ENCODE measurements around the gene KDM3B.
"Not testable (repeated sequence)": the region's sequence is repeated elsewhere in the genome, so short reads cannot be mapped to it uniquely, and the experiment has no call there.

Gene KDM3B

GRCh38 chr5:138352071-138352721 is at the start of gene KDM3B:
Gene KDM3B (plus strand): TSS chr5:138352685. CDS start chr5:138352796, 111 bp downstream.
- in situ Hi-C loops (cut with MboI; ENCODE audit: low sequenced_read_pairs): no loop called here

DNA sequence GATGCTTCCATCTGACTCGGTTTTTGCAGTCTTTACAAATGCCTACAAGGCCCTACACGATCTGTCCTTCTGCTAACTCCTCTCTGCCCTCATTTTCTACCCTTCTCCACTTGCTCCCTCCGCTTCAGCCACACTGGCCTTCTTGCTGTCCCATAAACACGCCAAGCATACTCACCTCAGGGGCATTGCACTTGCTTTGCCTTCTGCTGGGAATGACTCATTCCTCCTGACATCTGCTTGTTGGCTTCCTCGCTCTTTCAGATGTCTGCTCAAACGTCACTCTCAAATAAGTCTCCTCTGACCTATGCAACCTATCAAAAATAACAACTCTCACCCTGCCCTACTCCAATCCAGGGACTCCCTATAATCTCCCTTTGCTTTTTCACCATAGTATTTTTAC is 49.1 kb upstream of the KDM3B start:
- in situ Hi-C loops (cut with MboI; ENCODE audit: low sequenced_read_pairs): no loop called here

- in situ Hi-C loops (cut with MboI; ENCODE audit: low sequenced_read_pairs): no loop called here
Observed at GRCh38 chr5:138305797-138306196, 46.7 kb upstream of the KDM3B start.

DNA sequence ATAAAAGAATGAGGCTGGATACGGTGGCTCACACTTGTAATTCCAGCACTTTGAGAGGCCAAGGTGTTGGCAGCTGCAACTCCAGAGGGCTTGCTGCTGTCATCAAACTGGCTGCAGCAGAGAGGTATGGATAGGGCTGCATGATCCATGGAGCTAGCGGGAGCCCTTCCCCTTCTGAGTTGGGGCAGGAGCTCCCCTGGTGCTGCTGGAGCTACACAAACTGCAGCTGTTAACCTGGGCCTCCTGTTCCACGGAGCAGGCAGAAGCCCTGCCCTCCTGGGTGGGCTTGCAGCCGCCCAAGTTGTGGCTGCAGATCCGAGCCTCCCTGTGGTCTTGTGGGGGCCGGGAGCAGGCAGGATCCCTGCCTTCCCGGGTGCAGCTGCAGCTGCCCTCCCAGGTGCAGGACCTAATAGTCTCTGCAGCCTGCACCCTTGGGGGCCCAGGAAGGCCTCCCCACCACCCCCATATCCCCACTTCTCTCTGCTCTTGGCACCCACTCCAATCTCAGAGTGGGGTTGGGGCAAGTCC is 36.7 kb upstream of the KDM3B start:
- in situ Hi-C loops (cut with MboI; ENCODE audit: low sequenced_read_pairs): no loop called here

DNA sequence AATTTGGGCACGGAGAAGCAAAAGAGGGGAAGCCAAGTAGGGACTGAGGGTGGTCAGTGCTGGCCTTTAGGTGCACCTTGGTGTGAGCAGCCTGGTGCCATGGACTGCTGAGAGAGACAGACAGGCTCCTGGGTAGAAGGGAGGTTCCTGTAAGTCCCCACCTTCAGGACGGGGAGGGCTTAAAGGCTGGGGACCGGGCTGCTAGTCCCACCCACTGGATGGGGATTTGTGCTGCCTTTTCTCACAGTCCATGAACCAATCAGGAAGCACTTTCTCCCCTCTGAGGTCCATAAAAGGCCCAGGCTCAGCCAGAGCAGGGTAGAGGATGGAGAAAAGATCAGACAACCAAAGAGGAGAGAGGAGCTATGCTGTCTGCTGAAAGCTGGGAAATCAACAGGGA is 36.1 kb upstream of the KDM3B start:
- in situ Hi-C loops (cut with MboI; ENCODE audit: low sequenced_read_pairs): no loop called here

- in situ Hi-C loops (cut with MboI; ENCODE audit: low sequenced_read_pairs): not testable (repeated sequence)
Observed at GRCh38 chr5:138318211-138318610, 34.3 kb upstream of the KDM3B start.

DNA sequence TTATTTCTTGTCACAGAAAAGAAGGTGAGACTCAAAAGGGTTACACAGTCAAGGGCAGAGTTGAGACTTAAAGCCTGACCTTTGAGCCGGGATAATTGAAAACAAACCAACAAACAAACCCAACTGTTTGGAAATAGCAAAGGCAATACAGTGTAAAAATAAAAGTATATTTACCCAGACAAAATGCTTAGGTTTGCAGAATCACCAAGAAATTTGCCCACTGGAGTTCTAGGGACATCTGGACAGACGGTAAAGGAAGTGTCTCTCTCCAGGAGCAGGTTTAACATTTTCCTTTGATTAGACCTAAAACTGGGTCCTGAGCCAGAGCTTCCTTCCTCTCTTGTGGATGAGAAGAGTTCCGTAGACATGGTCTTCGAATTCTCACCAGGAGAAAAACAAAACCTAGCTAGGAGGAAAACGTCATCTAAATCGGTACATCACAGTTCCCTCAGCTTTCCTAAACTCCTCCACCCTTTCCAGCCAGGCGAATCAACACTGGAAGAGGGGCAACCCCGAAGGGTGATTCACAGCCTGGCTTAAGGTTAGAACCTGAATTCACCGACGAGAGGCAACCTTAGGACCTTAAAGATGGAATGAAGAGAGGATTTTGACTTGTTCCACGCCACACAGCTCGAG is 21.6 kb upstream of the KDM3B start:
- in situ Hi-C loops (cut with MboI; ENCODE audit: low sequenced_read_pairs): no loop called here

GRCh38 chr5:138331449-138332368 is 20.8 kb upstream of the KDM3B start, which contains the start of gene CDC25C:
Gene CDC25C (minus strand): TSS chr5:138331804. CDS start chr5:138331180, 624 bp downstream.
- in situ Hi-C loops (cut with MboI; ENCODE audit: low sequenced_read_pairs): no loop called here

GRCh38 chr5:138334867-138335447 is 17.5 kb upstream of the KDM3B start:
- in situ Hi-C loops (cut with MboI; ENCODE audit: low sequenced_read_pairs): no loop called here

GRCh38 chr5:138336952-138337684 is 15.4 kb upstream of the KDM3B start:
- in situ Hi-C loops (cut with MboI; ENCODE audit: low sequenced_read_pairs): no loop called here

DNA sequence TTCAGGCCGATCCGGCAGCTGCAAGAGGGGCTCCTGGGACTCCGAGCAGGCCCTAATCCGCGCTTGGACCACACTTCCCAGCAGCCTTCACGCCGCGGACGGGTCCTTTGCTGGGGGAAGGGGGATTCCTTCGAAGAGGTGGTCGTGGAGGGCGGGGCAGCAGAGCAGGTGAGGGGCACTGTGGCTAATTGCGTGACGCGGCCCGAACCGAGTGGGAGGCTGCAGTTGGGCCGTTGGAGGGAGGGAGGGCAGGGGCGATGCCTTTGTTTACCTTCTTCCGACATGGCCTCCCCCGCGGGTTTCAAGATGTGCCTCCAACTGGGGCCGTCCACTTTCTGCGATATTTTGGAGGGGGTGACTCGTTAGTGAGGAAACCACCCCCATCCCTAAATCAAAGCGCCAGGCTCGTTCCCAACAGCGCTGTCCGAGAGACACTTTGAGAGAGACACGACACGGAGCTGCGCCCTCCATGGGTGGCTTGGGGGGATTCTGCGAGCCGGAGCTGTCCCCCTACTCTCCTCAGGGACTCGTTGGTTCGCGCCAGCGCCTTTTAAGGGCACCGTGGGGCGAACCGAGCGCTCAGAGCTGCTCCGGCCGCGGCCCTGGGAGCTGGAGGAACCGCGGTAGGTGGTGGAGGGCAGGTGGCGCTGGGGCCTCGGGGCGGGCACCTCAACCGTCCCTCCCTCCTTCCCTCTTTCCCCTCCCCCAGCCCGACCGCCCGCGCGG is 14.6 kb upstream of the KDM3B start, which contains the start of gene FAM53C:
TSS of gene FAM53C (plus strand) at position 582 of the 726 bp plus-strand sequence. CDS start 3,070 bp downstream, outside the sequence.
- in situ Hi-C loops (cut with MboI; ENCODE audit: low sequenced_read_pairs): no loop called here

- in situ Hi-C loops (cut with MboI; ENCODE audit: low sequenced_read_pairs): no loop called here
Observed at GRCh38 chr5:138338411-138339090, 13.9 kb upstream of the KDM3B start.

DNA sequence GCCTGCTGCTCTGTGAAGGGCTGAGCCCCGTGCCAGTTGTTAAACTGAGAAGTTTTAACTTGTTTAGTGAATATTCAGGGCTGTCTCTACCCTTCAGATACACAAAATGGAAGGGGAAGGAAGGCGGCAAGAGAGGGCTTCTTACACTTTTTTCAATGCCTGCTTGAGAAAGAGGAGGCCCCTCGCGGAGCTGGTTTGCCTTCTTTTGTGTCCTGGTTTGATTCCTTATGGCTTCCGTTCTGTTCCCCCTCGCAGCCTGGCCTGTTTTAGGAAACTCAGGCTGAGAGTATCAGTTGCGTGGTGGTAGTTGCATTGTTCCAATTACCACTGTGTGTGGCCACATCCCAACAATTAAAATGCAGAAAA is 13.4 kb upstream of the KDM3B start:
- in situ Hi-C loops (cut with MboI; ENCODE audit: low sequenced_read_pairs): no loop called here

DNA sequence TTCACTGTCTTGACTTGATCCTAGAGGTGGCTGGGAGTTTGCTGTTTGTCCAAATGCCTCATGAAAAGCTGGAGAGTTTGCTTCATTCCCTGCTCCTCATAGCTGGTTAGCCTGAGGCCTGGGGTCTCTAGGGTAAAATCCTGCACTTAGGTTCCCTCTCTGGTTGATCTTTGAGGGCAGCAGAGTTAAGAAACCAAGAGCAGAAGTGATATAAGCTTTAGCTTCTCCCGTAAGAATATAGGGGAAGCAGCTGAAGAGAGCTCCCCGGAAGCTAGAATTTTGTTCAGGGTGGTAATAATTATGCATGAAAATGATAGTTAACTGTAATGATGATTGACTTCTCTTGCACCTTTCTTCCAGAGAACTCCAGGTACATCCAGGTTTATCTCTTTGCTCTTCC is 13.0 kb upstream of the KDM3B start:
- in situ Hi-C loops (cut with MboI; ENCODE audit: low sequenced_read_pairs): no loop called here

- in situ Hi-C loops (cut with MboI; ENCODE audit: low sequenced_read_pairs): no loop called here
Observed at GRCh38 chr5:138340008-138340407, 12.5 kb upstream of the KDM3B start.

DNA sequence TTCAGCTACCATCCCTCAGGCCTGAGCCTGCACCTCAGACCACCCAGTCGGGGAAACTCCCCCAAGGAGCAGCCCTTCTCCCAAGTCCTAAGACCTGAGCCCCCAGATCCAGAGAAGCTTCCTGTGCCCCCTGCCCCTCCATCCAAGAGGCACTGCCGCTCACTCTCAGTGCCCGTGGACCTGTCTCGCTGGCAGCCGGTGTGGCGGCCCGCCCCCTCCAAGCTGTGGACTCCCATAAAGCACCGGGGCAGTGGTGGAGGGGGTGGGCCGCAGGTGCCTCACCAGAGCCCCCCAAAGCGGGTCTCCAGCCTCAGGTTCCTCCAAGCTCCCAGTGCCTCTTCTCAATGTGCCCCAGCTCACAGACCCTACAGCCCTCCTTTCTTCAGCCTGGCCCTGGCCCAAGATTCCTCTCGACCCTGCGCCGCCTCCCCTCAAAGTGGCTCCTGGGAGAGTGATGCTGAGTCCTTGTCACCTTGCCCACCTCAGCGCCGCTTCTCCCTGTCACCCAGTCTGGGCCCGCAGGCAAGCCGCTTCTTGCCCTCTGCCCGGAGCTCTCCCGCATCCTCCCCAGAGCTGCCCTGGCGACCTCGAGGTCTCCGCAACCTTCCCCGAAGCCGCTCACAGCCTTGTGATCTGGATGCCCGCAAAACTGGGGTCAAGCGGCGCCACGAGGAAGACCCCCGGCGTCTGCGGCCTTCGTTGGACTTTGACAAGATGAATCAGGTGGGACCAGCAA is 7.4 kb upstream of the KDM3B start:
- in situ Hi-C loops (cut with MboI; ENCODE audit: low sequenced_read_pairs): no loop called here

DNA sequence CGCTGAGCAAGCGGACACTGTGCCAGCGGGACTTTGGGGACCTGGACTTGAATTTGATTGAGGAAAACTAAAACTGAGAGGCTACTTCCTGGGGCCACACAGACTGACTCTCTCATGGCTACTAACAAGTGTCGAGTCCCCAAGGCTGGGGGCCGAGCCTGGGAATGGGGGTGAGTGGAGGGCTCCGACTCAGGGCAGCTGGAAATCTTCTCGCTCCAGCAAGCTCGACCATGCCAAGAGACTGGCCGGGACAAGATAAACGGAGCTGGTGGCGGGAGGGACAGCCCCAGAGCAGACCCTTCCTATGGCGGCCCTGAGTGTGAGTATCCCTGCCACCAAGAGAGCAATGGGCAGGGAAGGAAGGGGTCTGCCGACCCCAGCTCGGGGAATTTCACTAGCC is 5.6 kb upstream of the KDM3B start:
- in situ Hi-C loops (cut with MboI; ENCODE audit: low sequenced_read_pairs): no loop called here

GRCh38 chr5:138349852-138350562 is 2.5 kb upstream of the KDM3B start:
- in situ Hi-C loops (cut with MboI; ENCODE audit: low sequenced_read_pairs): no loop called here
